OCI-LY3 (cell line): Measurements from ENCODE around the gene ENKD1.

ENCODE experiments used
- EZH2phosphoT487 ChIP-seq: fragments of 200-600 bp; shearing (Covaris generic); IDR thresholded peaks from 2 replicates; pipeline ENCODE4 v1.6.1; 2018; ENCODE audit warnings: antibody characterized with exemption, mixed run types, low read depth
- TF ChIP-seq, protein P1 (sequence below): fragments of 200-600, 300-600 bp; sonication (generic); IDR thresholded peaks from 2 replicates; pipeline ENCODE4 v1.5.1; 2014; ENCODE audit warnings: antibody characterized with exemption, low read length, low read depth

DNA sequence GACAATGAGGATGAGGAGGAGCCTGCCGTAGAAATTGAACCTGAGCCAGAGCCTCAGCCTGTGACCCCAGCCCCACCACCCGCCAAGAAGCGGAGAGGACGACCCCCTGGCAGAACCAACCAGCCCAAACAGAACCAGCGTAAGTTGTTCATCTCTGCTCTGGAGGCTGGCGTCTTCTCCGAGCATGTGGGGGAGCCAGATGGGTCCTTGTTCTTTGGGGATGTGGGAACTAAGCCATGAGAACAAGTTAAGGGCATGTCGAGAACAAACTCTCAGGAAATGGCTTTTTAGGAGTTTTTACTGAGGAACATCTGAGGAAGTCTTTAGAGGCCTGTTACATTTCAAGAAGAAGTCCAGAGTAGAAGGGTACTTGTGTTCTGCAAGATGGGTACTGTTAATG lies 29.8 kb downstream of the ENKD1 start:
- TF ChIP-seq, protein P1, sequence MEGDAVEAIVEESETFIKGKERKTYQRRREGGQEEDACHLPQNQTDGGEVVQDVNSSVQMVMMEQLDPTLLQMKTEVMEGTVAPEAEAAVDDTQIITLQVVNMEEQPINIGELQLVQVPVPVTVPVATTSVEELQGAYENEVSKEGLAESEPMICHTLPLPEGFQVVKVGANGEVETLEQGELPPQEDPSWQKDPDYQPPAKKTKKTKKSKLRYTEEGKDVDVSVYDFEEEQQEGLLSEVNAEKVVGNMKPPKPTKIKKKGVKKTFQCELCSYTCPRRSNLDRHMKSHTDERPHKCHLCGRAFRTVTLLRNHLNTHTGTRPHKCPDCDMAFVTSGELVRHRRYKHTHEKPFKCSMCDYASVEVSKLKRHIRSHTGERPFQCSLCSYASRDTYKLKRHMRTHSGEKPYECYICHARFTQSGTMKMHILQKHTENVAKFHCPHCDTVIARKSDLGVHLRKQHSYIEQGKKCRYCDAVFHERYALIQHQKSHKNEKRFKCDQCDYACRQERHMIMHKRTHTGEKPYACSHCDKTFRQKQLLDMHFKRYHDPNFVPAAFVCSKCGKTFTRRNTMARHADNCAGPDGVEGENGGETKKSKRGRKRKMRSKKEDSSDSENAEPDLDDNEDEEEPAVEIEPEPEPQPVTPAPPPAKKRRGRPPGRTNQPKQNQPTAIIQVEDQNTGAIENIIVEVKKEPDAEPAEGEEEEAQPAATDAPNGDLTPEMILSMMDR: no peak
- no peak for TF ChIP-seq EZH2phosphoT487
